KBM-7 (cell line): ENCODE measurements around the gene KRT15.

ENCODE experiments used
- DNase-seq: peaks from one replicate; pipeline ENCODE4 v3.0.0-alpha.2; 2015
- in situ Hi-C: fragments of 300-500 bp; cut with MboI; formaldehyde crosslinking; loops from 2 replicates; pipeline ENCODE4 v1.14.3; 2020; ENCODE audit warnings: low sequenced_read_pairs, low pct_unique_long_range_greater_than_20kb, mixed read lengths

Gene KRT15

DNA sequence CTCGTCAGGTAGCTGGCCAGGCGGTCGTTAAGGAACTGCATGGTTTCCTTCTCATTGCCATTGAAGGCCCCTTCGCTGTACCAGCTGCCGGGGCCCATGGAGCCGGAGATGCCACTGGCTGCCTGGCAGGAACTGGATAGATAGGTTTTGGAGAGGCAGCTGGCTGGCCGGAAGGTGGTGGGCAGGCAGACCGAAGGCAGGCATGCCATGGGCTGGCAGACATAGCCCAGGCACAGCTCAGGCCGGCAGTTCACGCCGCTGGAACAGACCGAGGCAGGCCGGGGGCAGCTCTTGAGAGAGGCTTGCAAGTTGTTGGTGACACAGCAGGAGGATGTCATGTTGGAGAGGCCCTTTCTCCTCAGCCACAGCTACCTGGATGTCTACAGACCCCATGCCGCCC lies 51.7 kb downstream of the KRT15 start, which contains the start of gene KRT32:
Gene KRT32, minus strand, starts transcription at position 399 of the 400 bp plus-strand sequence. Its CDS starts 61 bp downstream, at position 338.
- in situ Hi-C loops, result no loop called here

DNA sequence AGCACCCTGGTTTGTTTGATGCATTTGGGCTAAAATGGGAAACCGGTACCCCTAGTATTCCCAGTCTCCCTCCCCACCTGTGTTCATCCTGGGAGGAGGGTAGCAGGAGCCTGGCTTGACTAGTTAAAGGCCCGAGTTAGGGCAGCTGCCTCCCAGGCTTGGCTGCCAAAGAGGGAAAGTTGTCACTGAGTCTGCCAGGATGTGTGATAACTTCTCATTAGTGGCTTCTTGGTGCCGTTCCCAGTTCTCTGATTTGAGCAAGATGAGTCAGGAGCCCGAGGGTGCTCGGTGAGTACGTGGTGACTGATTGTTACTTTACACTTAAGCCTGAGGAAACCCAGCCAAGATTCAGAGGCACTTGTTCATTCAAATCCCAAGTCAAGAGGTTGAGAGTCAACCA lies 54.0 kb downstream of the KRT15 start:
- DNase-seq, result no peak
- in situ Hi-C loops, result no loop called here

More for the DNA sequence above, 51.7 kb downstream of the KRT15 start, which contains the start of gene KRT32:
- no peak for DNase-seq

DNA sequence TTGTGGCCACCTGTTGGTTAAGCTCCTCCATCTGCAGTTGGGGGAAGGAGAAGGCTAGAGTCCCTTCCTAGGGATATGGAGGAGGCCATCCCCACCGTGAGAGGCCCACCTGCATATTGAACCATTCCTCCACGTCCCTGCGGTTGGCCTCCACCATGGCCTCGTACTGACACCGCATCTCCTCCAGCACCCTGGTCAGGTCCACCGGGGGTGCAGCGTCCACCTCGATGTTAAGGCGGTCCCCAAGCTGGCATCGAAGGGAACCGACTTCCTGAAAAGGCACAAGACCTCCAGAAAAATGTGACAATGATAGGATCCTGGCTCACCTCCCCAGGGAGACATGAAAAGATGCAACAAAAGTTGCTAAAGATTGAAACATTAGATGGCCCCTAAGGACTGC lies 54.5 kb downstream of the KRT15 start:
- DNase-seq, result no peak
- in situ Hi-C loops, result no loop called here

DNA sequence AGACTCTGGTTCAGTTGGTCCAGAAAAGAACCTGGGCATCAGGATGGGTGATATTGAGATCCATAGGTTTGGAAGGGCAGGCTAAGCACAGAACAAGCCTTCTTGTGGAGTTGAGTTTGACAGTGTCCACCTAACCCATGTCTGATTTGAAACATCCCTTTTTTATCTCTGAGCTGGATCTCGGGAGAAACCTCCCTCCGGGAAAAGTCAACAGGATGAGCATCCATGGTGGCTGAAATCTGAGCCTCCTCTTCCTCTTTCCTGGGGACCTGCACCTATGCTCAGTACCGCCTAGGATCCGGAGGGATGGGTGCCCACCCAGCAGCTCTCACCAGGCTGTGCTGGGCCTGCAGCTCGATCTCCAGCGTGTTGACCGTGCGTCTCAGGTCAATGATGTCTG lies 54.9 kb downstream of the KRT15 start:
- in situ Hi-C loops, result no loop called here
- DNase-seq, result no peak
